Measurements from ENCODE around the gene BAG2. TPM values are rescaled to one million over a fixed set of nuclear protein-coding genes. Genes with fewer than 3 reads are reported as not detected.

Gene BAG2
- total RNA-seq, 1 donor from 2014 or later, result 11.6 TPM

GRCh38 chr6:57221936-57222742 is 50.0 kb downstream of the BAG2 start, which contains the start of gene RAB23:
RAB23 (minus strand) TSS chr6:57222307; CDS start chr6:57210380, 11,927 bp downstream.
- peak; percentile 94 for DNase-seq

GRCh38 chr6:57222743-57223077 is 50.6 kb downstream of the BAG2 start:
- no peak for DNase-seq

- DNase-seq, result no peak
Observed at GRCh38 chr6:57224769-57225515, 52.8 kb downstream of the BAG2 start.

GRCh38 chr6:57226221-57226620 is 54.1 kb downstream of the BAG2 start:
- DNase-seq, result no peak

Other genes with a start within 250 kb of the BAG2 start
- 4.9 TPM for gene BEND6, start 217.2 kb upstream of the BAG2 start, total RNA-seq
- gene KIAA1586, start 125.6 kb upstream of the BAG2 start, total RNA-seq, result 25.6 TPM
- gene ZNF451, start 82.1 kb upstream of the BAG2 start, total RNA-seq, result 94.6 TPM
- 38.7 TPM for gene RAB23, start 50.0 kb downstream of the BAG2 start, total RNA-seq
- 16.3 TPM for gene PRIM2, start 145.3 kb downstream of the BAG2 start, total RNA-seq

Measured in tongue (tissue), 2 donors.